ENCODE results near the gene HS2ST1. TPM values are rescaled to one million over a fixed set of nuclear protein-coding genes. Genes with fewer than 3 reads are reported as not detected.
A peak's percentile ranks its signal among the peaks of the same experiment; 100 is the strongest.
"Not testable (repeated sequence)": the region's sequence is repeated elsewhere in the genome, so short reads cannot be mapped to it uniquely, and the experiment has no call there.

Gene HS2ST1
- total RNA-seq, 1 experiment from 2014 or later: 27.1 TPM

- DNase-seq (ENCODE audit: low spot score): no peak
These were observed 103.7 kb downstream of the HS2ST1 start for GRCh38 chr1:87017998-87018672.

GRCh38 chr1:87023326-87023725 is 108.9 kb downstream of the HS2ST1 start:
- DNase-seq (ENCODE audit: low spot score): no peak

GRCh38 chr1:87024936-87025540 is 110.6 kb downstream of the HS2ST1 start:
- DNase-seq (ENCODE audit: low spot score): peak; percentile 69

- not testable (repeated sequence) for DNase-seq (ENCODE audit: low spot score)
These were observed 113.1 kb downstream of the HS2ST1 start for GRCh38 chr1:87027561-87027960.

- no peak for DNase-seq (ENCODE audit: low spot score)
These were observed 114.1 kb downstream of the HS2ST1 start for GRCh38 chr1:87028576-87028975.

- DNase-seq (ENCODE audit: low spot score): no peak
These were observed 116.6 kb downstream of the HS2ST1 start for GRCh38 chr1:87030740-87031690.

- no peak for DNase-seq (ENCODE audit: low spot score)
These were observed 119.9 kb downstream of the HS2ST1 start for GRCh38 chr1:87034351-87034750.

- no peak for DNase-seq (ENCODE audit: low spot score)
These were observed 124.7 kb downstream of the HS2ST1 start for GRCh38 chr1:87039096-87039495.

GRCh38 chr1:87042111-87042811 is 127.8 kb downstream of the HS2ST1 start:
- DNase-seq (ENCODE audit: low spot score): no peak

GRCh38 chr1:87044424-87044823 is 130.0 kb downstream of the HS2ST1 start:
- DNase-seq (ENCODE audit: low spot score): no peak

GRCh38 chr1:87044840-87045239 is 130.4 kb downstream of the HS2ST1 start:
- no peak for DNase-seq (ENCODE audit: low spot score)

GRCh38 chr1:87045761-87046304 is 131.4 kb downstream of the HS2ST1 start:
- no peak for DNase-seq (ENCODE audit: low spot score)

- no peak for DNase-seq (ENCODE audit: low spot score)
These were observed 132.5 kb downstream of the HS2ST1 start for GRCh38 chr1:87046951-87047350.

- DNase-seq (ENCODE audit: low spot score): no peak
These were observed 133.8 kb downstream of the HS2ST1 start for GRCh38 chr1:87048237-87048636.

- DNase-seq (ENCODE audit: low spot score): no peak
These were observed 137.5 kb downstream of the HS2ST1 start for GRCh38 chr1:87051965-87052364.

- DNase-seq (ENCODE audit: low spot score): no peak
These were observed 138.0 kb downstream of the HS2ST1 start for GRCh38 chr1:87052400-87052799.

- no peak for DNase-seq (ENCODE audit: low spot score)
These were observed 138.5 kb downstream of the HS2ST1 start for GRCh38 chr1:87052961-87053360.

GRCh38 chr1:87053446-87053845 is 139.0 kb downstream of the HS2ST1 start:
- no peak for DNase-seq (ENCODE audit: low spot score)

- no peak for DNase-seq (ENCODE audit: low spot score)
These were observed 142.5 kb downstream of the HS2ST1 start for GRCh38 chr1:87056974-87057373.

- DNase-seq (ENCODE audit: low spot score): no peak
These were observed 143.9 kb downstream of the HS2ST1 start for GRCh38 chr1:87058343-87058649.

GRCh38 chr1:87061742-87062156 is 147.3 kb downstream of the HS2ST1 start:
- DNase-seq (ENCODE audit: low spot score): no peak

- no peak for DNase-seq (ENCODE audit: low spot score)
These were observed 148.3 kb downstream of the HS2ST1 start for GRCh38 chr1:87062687-87063086.
